GM10248 (cell line): ENCODE results near the gene MOSPD3.
A peak's percentile ranks its signal among the peaks of the same experiment; 100 is the strongest.

Source experiments
- CTCF ChIA-PET: fragments of 300-600 bp; sonication (Branson Sonifier 250); formaldehyde crosslinking; extraction: SDS; loops from one replicate; lab custom pipeline; 2021; ENCODE audit warnings: antibody characterized with exemption; lab: Yijun Ruan, JAX
- POLR2A ChIA-PET: fragments of 350-650 bp; sonication (Branson Sonifier 250); formaldehyde crosslinking; extraction: SDS; loops from one replicate; lab custom pipeline; 2020; ENCODE audit warnings: antibody characterized with exemption; lab: Yijun Ruan, JAX
- DNase-seq: peaks from one replicate; pipeline ENCODE4 v3.0.0; 2012; ENCODE audit errors: extremely low spot score
- CTCF ChIP-seq: IDR thresholded peaks from 2 replicates; pipeline ENCODE4 v1.5.1; 2012; ENCODE audit warnings: mild to moderate bottlenecking, low read depth; ENCODE audit errors: extremely low read depth, missing control alignments, control extremely low read depth

Gene MOSPD3

GRCh38 chr7:100584054-100584682, 28.2 kb upstream of the MOSPD3 start:
- DNase-seq = no peak
- no peak for TF ChIP-seq CTCF
- POLR2A ChIA-PET = interaction anchor here (0.5 to 1.5 kb wide), 2 partner anchors 48 to 148 kb away, joined by 3 to 5 read pairs; partner anchors contain the start of gene PPP1R35
- CTCF ChIA-PET = interaction anchor here (1.3 to 3.1 kb wide), 8 partner anchors 13 to 147 kb away, joined by 4 to 20 read pairs (median 8); partner anchors contain the start of genes MOSPD3 and POP7

GRCh38 chr7:100584683-100585510, 27.4 kb upstream of the MOSPD3 start:
- ChIA-PET CTCF (interaction anchor here (0.9 to 3.1 kb wide), 12 partner anchors 14 to 266 kb away, joined by 3 to 20 read pairs (median 6); partner anchors contain the start of genes MOSPD3 and POP7), POLR2A (interaction anchor here (0.5 to 1.5 kb wide), 2 partner anchors 48 to 148 kb away, joined by 3 to 5 read pairs; partner anchors contain the start of gene PPP1R35)
- no peak for DNase-seq

DNA sequence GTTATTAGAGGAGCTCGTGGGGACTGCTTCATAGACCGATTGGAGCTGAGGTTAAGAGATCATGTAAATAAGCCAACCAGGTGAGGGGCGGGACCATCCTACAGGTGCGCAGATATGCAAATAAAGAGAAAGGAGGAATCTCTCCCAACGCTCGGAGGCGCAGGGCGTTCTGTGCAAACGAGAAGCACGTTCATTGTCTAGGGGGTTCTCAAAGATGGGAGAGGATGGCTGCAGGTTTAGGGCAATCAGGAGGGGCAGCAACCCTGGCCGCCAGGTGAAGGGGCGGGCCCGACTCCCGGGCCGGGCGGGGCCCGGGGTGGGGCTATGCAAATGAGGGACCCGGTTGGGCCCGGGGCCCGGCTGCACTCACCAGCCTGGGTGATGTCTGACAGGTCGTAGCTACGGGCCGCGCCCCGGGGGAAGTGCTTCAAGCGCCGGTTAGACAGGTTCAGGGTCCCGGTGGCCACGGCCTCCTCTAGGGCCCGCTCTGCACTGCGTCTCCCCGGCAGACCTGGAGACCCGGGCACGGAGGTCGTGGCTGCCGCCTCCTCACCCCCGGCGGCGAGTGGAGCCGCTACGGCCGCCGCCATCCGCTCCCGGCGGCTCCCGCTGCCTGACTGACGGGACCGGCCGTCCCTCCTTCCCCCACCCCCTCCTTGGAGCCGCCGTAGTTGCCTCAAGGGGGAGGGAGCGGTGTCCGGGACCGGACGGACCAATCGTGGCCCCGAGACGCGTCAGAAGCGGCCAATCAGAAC, 26.7 kb upstream of the MOSPD3 start, which contains the start of gene LRCH4:
Gene LRCH4 (minus strand): TSS at position 619 of the 755 bp plus-strand sequence. CDS start 29 bp downstream, at position 590.
- ChIA-PET CTCF (interaction anchor here (0.6 to 4.4 kb wide), 30 partner anchors 11 to 266 kb away, joined by 3 to 20 read pairs (median 4); partner anchors contain the start of genes MOSPD3, POP7 and SAP25), POLR2A (interaction anchor here (0.5 to 1.3 kb wide), 19 partner anchors 9 to 289 kb away, joined by 3 to 14 read pairs (median 4); partner anchors contain the start of genes GNB2, MOSPD3, PCOLCE and SRRT)
- no peak for TF ChIP-seq CTCF
- peak; percentile 77 for DNase-seq

More at GRCh38 chr7:100584683-100585510, 27.4 kb upstream of the MOSPD3 start:
- no peak for TF ChIP-seq CTCF

DNA sequence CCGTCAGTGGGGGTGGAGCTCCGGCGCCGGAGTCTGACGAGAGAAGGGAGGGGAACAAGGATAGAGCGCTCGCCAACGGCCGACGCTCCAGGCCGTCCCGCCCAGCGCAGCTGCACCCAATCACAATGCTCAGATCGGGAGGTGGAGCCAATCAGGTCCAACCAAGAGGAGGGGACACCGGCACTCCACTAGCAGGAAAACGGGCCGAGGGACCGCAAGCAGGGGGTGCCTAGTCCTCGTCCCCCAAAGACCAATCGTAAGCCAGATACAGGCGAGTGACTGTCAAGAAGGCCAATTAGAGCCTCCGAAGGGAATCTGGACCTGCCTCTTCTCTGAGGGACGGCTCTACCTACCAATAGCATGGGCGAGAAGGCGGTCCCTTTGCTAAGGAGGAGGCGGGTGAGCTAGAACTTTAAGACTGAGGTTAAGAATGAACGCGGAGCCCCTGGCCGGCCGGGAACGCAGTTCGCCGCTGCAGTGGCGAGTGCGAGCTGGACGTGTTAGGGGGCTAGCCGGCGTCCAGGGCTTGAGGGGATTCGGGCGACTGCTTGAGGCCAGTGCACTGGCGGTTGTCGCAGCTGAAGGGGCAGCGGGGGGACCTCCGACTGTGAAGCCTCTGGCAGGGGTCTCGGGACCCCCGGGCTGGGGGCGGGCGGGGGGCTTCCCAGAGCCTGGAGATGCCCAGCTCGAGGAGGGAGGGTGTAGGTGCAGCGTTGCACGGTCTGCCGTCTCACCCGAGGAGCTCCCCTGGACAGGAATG, 25.9 kb upstream of the MOSPD3 start, which contains the start of gene FBXO24:
Gene FBXO24 (plus strand): TSS at position 63 of the 760 bp plus-strand sequence. CDS start 298 bp downstream, at position 361.
- ChIA-PET CTCF (interaction anchor here (0.6 to 4.4 kb wide), 25 partner anchors 10 to 262 kb away, joined by 3 to 16 read pairs (median 4); partner anchors contain the start of genes MOSPD3, POP7 and SAP25), POLR2A (interaction anchor here (0.5 to 1.3 kb wide), 20 partner anchors 10 to 288 kb away, joined by 3 to 14 read pairs (median 4); partner anchors contain the start of genes GNB2, MOSPD3, PCOLCE and SRRT)
- DNase-seq = peak; percentile 100
- no peak for TF ChIP-seq CTCF

- ChIA-PET POLR2A (no interaction called here), CTCF (interaction anchor here (0.7 to 4.4 kb wide), 20 partner anchors 9 to 123 kb away, joined by 3 to 21 read pairs (median 4); partner anchors contain the start of genes NYAP1, PCOLCE and POP7)
- no peak for DNase-seq
- TF ChIP-seq CTCF = peak; percentile 44
These were observed 23.9 kb upstream of the MOSPD3 start for GRCh38 chr7:100588438-100588837.
